Activated CD8-positive, alpha-beta memory T cell treated with anti-CD3 and anti-CD28 coated beads, Interleukin-2, amount 50 U/mL, for 1 hour (primary cell): ENCODE data around the gene SLC38A11.

Source experiments
- DNase-seq: peaks from one replicate; pipeline ENCODE4 v3.0.0-alpha.2; 2020; ENCODE audit errors: extremely low read depth

The SLC38A11 gene

GRCh38 chr2:164915566-164915965, 39.8 kb downstream of the SLC38A11 start:
- DNase-seq: no peak

GRCh38 chr2:164913640-164914350, 41.5 kb downstream of the SLC38A11 start:
- no peak for DNase-seq

GRCh38 chr2:164913011-164913410, 42.3 kb downstream of the SLC38A11 start:
- no peak for DNase-seq

GRCh38 chr2:164911832-164912231, 43.5 kb downstream of the SLC38A11 start:
- DNase-seq: no peak

- no peak for DNase-seq
Observed at GRCh38 chr2:164910101-164910899, 45.0 kb downstream of the SLC38A11 start.

GRCh38 chr2:164906947-164907346, 48.4 kb downstream of the SLC38A11 start:
- DNase-seq: no peak

GRCh38 chr2:164905307-164905706, 50.0 kb downstream of the SLC38A11 start:
- no peak for DNase-seq

GRCh38 chr2:164903951-164904350, 51.4 kb downstream of the SLC38A11 start:
- no peak for DNase-seq

GRCh38 chr2:164903204-164903603, 52.1 kb downstream of the SLC38A11 start:
- DNase-seq: no peak

GRCh38 chr2:164899121-164899520, 56.2 kb downstream of the SLC38A11 start:
- DNase-seq: no peak

GRCh38 chr2:164898475-164898874, 56.9 kb downstream of the SLC38A11 start:
- no peak for DNase-seq

GRCh38 chr2:164897469-164898260, 57.7 kb downstream of the SLC38A11 start:
- no peak for DNase-seq

GRCh38 chr2:164896634-164897355, 58.5 kb downstream of the SLC38A11 start:
- no peak for DNase-seq

- DNase-seq: no peak
Observed at GRCh38 chr2:164896226-164896625, 59.1 kb downstream of the SLC38A11 start.

- DNase-seq: no peak
Observed at GRCh38 chr2:164891460-164891859, 63.9 kb downstream of the SLC38A11 start.

- no peak for DNase-seq
Observed at GRCh38 chr2:164890544-164890943, 64.8 kb downstream of the SLC38A11 start.

- DNase-seq: no peak
Observed at GRCh38 chr2:164888592-164888991, 66.7 kb downstream of the SLC38A11 start.

GRCh38 chr2:164887434-164888144, 67.7 kb downstream of the SLC38A11 start:
- no peak for DNase-seq

- no peak for DNase-seq
Observed at GRCh38 chr2:164882276-164882675, 73.0 kb downstream of the SLC38A11 start.

GRCh38 chr2:164881524-164881923, 73.8 kb downstream of the SLC38A11 start:
- DNase-seq: no peak

GRCh38 chr2:164879901-164880535, 75.3 kb downstream of the SLC38A11 start:
- no peak for DNase-seq
